Activated CD4-positive, alpha-beta T cell treated with anti-CD3 and anti-CD28 coated beads for 36 hours (primary cell): ENCODE results near the gene NCSTN. TPM values are rescaled to one million over a fixed set of nuclear protein-coding genes. Genes with fewer than 3 reads are reported as not detected.

ENCODE experiments used
- ATAC-seq: fragments of 200-7000 bp; cut with Tn5 transposase; one replicate; pipeline ENCODE4 v1.10.0; 2021; ENCODE audit warnings: mild to moderate bottlenecking, moderate library complexity
- CTCF ChIA-PET: fragments of 350-600 bp; sonication (Branson Sonifier 250); formaldehyde crosslinking; loops from one replicate; lab custom pipeline; 2021; ENCODE audit warnings: antibody characterized with exemption; lab: Charles Lee
- POLR2A ChIA-PET: fragments of 350-600 bp; sonication (Branson Sonifier 250); formaldehyde crosslinking; loops from one replicate; lab custom pipeline; 2021; ENCODE audit warnings: antibody characterized with exemption, inconsistent platforms; lab: Charles Lee
- DNase-seq: peaks from one replicate; pipeline ENCODE4 v3.0.0-alpha.2; 2020
- H3K27ac Mint-ChIP-seq: one replicate; pipeline ENCODE4 v1.8.0; 2021; ENCODE audit warnings: mixed read lengths
- H3K27me3 Mint-ChIP-seq: one replicate; pipeline ENCODE4 v1.8.0; 2021; ENCODE audit warnings: mixed read lengths
- H3K36me3 Mint-ChIP-seq: one replicate; pipeline ENCODE4 v1.8.0; 2021; ENCODE audit warnings: low read depth, mixed read lengths
- H3K4me1 Mint-ChIP-seq: one replicate; pipeline ENCODE4 v1.8.0; 2021; ENCODE audit warnings: mixed read lengths
- H3K4me3 Mint-ChIP-seq: one replicate; pipeline ENCODE4 v1.8.0; 2021; ENCODE audit warnings: mild to moderate bottlenecking, moderate library complexity, mixed read lengths
- H3K9me3 Mint-ChIP-seq: one replicate; pipeline ENCODE4 v1.8.0; 2021; ENCODE audit warnings: low read depth, mixed read lengths
- intact Hi-C, 2 experiments: fragments of 100-400 bp; cut with DNase I in 1 of 2; cut with micrococcal nuclease in 1 of 2; formaldehyde crosslinking; loops; one replicate each; pipeline versions ENCODE4 v1.14.2 to v1.15.1; 2022 to 2024; cut with DNase I, micrococcal nuclease
- total RNA-seq, 2 experiments: library from RNA; stranded (reverse); gene quantifications; one replicate each; pipeline ENCODE4 v1.2.3, GENCODE V29; 2021

Gene NCSTN
- total RNA-seq, 2 experiments from 2014 or later, result 47.0 to 51.5 TPM

DNA sequence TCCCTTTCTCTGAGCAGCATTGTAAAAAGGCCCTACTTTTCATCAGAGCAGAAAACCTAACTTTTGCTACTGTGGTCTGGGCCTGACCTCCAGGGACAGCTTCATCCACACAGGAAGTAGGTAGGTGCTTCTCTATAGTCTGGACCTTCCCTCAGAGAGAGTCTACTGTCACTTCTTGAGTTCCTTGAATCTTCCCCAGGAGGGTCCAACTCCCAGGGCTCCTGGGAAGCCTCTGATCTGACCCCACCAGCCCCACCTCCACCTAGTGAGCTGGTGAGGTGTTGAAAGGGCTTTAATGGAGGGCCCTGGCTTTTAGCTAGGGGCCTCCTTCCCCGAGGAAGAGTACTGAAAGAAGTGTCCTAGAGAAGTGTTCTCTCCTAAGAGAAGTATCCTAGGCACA is 54.5 kb downstream of the NCSTN start:
- H3K27ac Mint-ChIP-seq, result no peak overlapping the region
- CTCF ChIA-PET, result interaction anchor here (1.4 kb wide), 1 partner anchor 209 kb away, joined by 3 read pairs; no protein-coding TSS in a partner anchor
- intact Hi-C loops, result no loop called here
- POLR2A ChIA-PET, result interaction anchor here (0.7 kb wide), 1 partner anchor 227 kb away, joined by 3 read pairs; no protein-coding TSS in a partner anchor
- H3K9me3 Mint-ChIP-seq, result no peaks in the 10 kb centered on the region
- no peaks in the 10 kb centered on the region for H3K36me3 Mint-ChIP-seq
- no peak for DNase-seq
- H3K27me3 Mint-ChIP-seq, result peaks cover 15% of the 10 kb centered on the region
- ATAC-seq, result no peak
- no peak overlapping the region for H3K4me3 Mint-ChIP-seq
- no peaks in the 10 kb centered on the region for H3K4me1 Mint-ChIP-seq

DNA sequence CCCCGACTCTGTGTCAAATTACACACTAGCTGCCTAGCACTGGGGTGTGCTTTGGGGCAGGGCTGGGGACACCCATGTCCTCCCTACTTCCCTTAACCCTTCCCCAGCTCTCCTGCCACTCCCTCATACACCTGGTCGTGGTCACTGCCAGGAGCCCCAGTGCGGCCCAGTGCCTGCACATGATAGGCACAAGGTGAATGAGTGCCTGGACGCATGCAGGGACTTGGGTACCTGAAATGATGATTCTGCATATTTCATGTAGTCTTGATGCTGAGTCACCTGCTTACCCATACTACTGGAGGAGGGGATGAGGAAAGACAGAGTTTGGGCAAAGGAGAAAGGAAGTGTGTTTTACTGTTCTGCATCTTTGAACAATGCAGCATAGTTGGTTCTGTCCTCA is 55.6 kb downstream of the NCSTN start:
- Mint-ChIP-seq H3K4me1 (no peaks in the 10 kb centered on the region), H3K27ac (no peak overlapping the region), H3K36me3 (no peaks in the 10 kb centered on the region), H3K27me3 (peaks cover 15% of the 10 kb centered on the region), H3K9me3 (no peaks in the 10 kb centered on the region), H3K4me3 (no peak overlapping the region)
- POLR2A ChIA-PET, result no interaction called here
- DNase-seq, result no peak
- ATAC-seq, result no peak
- CTCF ChIA-PET, result interaction anchor here (0.7 to 1.0 kb wide), 2 partner anchors 18 to 136 kb away, joined by 3 read pairs; no protein-coding TSS in a partner anchor
- intact Hi-C loops, result no loop called here

DNA sequence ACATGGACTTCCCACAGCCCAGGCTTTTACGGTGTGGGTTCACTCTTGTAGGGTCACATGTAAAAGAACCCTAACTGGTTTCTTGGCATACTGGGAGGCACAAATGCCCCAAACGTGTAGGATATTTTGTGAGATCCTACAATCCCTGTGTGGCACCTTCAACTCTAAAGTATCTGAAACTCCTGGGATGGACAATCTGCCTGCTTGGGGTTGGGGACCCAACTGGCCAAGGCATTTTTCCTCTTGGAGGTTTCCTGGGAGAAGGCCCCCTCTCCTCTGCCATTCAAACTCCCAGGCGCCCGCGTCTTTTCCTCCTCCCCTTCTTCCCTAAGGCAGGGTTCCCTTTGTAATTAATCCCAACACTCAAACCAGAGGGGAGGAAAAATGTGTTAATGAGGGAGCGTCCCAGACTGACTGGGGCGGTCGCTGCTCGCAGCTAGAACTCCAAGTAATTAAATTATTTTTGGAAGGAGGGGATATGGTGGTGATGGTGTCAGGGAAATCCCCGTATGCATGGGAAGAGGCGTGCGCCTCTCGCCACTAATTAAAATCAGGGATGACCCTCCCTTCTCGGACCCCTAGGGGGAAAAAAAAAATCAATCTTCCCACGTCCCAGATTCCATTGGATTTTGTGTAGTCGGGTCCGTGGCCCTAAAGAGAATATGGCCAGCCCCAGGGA is 56.5 kb downstream of the NCSTN start:
- ChIA-PET POLR2A (no interaction called here), CTCF (interaction anchor here (0.6 kb wide), 1 partner anchor 63 kb away, joined by 3 read pairs; no protein-coding TSS in a partner anchor)
- Mint-ChIP-seq H3K9me3 (no peaks in the 10 kb centered on the region), H3K27ac (no peak overlapping the region), H3K4me3 (peak overlapping the region; percentile 11), H3K4me1 (no peaks in the 10 kb centered on the region), H3K36me3 (no peaks in the 10 kb centered on the region), H3K27me3 (peaks cover 15% of the 10 kb centered on the region)
- intact Hi-C loops, result no loop called here
- no peak for ATAC-seq
- no peak for DNase-seq

DNA sequence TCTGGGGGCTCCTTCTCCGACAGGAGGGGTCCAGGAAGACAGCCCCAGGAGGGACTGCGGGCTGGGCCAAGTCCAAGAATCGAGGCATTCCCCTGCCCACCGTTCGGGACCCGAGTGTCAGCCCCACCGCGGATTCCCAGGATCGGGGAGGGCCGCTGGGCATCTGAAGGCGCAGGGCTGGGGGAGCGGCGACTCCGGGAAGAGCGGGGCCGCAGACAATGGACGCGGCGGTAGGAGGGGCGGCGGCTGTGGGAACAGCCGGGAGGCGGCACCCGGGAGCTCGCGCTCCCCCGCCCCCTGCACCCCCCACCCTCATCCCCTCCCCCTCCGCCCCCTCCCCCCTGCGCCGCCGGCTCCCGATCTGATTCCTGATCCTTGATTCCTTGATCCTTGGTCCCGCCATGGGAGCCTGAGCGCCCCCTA is 57.1 kb downstream of the NCSTN start, which contains the start of gene VANGL2:
VANGL2 (plus strand) TSS at position 342 of the 423 bp plus-strand sequence. CDS start 15,274 bp downstream, outside the sequence.
- DNase-seq (peak; percentile 73), ATAC-seq (peak; percentile 51)
- POLR2A ChIA-PET, result no interaction called here
- no peaks in the 10 kb centered on the region for H3K9me3 Mint-ChIP-seq
- H3K36me3 Mint-ChIP-seq, result no peaks in the 10 kb centered on the region
- CTCF ChIA-PET, result no interaction called here
- H3K4me3 Mint-ChIP-seq, result peak within 1 kb of the TSS; percentile 34
- peaks cover 15% of the 10 kb centered on the region for H3K27me3 Mint-ChIP-seq
- no peaks in the 10 kb centered on the region for H3K4me1 Mint-ChIP-seq
- intact Hi-C loops, result no loop called here
- no peak within 1 kb of the TSS for H3K27ac Mint-ChIP-seq

DNA sequence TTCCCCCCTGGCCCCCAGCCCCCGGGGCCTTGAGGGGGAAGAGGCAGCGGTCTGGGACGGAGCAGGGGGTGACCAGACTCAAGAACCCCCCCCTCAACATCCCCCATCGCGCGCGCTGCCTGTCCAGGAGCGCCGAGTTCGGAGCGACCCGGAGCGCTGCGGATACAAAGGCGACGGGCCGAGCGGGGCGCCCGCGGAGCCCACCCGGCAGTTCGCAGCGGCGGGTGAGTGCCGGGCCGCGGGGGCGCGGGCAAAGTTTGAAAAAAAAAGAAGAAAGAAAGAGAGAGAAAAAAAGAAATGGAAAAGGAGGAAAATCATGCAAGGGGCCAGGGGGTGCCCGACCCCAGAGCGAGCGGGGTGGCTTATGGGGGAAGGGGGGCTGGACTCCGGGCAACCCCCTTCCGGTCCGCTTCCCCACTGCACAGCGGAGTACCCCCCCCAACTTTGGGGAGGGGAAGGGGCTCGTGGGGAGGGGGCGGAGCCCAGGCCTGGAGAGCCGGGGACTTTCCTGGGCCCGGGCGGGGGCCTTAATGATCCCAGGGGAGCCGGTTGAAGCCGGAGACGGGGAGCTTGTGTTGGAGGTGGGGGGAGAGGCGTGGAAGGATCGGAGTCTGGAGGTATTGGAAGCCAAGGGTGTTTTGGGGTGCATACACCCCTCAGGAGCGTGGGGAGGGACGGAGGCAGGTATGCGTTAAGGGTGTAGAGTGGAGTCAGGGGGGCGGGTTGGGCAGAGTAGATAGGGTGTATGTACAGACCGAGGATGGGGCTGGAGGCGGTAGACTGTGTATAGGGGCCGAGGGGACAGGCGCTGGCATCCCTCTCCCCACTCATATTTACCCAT is 57.7 kb downstream of the NCSTN start:
- H3K4me3 Mint-ChIP-seq, result peak overlapping the region; percentile 34
- DNase-seq (peak; percentile 13), ATAC-seq (peak; percentile 62)

DNA sequence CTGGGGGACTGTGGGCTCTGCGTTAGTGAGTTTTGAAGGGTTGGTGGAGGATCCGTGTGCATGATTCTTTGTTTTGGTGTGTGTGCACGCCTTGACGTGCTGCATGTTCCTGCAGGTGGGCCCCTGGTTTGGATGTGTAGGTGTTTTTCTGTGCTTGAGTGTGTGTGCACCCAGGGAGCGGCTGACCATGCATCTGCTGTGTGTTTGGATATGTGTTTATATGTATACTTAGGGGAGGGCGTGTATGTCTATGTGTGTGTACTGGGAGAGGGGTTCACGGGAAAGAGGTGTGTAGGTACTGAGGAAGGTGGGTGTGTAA is 58.3 kb downstream of the NCSTN start:
- no peaks in the 10 kb centered on the region for H3K4me1 Mint-ChIP-seq
- CTCF ChIA-PET, result no interaction called here
- no peak overlapping the region for H3K27ac Mint-ChIP-seq
- DNase-seq (no peak), ATAC-seq (no peak)
- H3K27me3 Mint-ChIP-seq, result peaks cover 14% of the 10 kb centered on the region
- H3K4me3 Mint-ChIP-seq, result peak overlapping the region; percentile 34
- no peaks in the 10 kb centered on the region for H3K36me3 Mint-ChIP-seq
- intact Hi-C loops, result no loop called here
- POLR2A ChIA-PET, result no interaction called here
- H3K9me3 Mint-ChIP-seq, result no peaks in the 10 kb centered on the region

More for the DNA sequence above, 57.7 kb downstream of the NCSTN start:
- CTCF ChIA-PET, result interaction anchor here (0.6 kb wide), 1 partner anchor 275 kb away, joined by 3 read pairs; no protein-coding TSS in a partner anchor
- Mint-ChIP-seq H3K4me1 (no peaks in the 10 kb centered on the region), H3K9me3 (no peaks in the 10 kb centered on the region), H3K27ac (no peak overlapping the region), H3K27me3 (peaks cover 15% of the 10 kb centered on the region), H3K36me3 (no peaks in the 10 kb centered on the region)
- POLR2A ChIA-PET, result no interaction called here
- intact Hi-C loops, result no loop called here

DNA sequence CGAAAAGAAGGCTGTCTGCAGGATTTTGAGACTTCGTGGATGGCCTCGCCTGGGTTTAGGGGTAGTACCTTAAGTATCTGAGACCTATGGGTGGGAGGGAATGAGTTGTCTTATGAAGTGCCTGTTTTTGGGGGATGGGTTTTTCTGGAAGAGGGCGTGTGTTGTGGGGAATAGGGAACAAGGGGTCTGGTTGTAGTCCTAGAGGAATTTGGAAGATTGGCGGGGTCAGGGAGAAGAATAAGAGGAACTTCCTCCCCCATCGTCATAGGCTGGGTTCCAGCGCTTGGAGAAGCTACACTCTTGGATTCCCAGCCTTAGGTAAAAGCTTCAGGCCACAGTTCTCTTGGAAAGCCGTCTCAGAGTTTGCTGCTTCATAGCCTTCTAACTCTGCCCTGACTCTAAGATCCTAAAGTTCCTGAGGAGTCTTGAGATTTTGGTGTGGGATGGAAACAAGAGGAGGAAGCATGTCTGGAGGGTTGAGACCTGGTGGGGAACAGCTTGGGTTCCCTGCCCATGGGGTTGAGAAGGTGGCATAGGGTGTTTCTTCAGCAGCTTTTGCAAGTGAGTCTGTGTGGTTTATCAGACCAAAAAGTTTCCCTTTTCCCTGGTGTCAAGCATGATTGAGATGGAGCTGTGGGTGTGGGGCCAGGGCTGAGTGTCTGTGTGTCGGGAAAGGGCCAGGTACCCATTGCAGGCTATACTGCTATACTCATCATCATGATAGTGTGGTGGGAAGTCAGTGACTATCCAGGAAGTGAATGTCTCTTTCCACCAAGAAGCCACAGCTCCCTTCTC is 59.0 kb downstream of the NCSTN start:
- DNase-seq, result no peak
- CTCF ChIA-PET, result no interaction called here
- H3K4me3 Mint-ChIP-seq, result no peak overlapping the region

DNA sequence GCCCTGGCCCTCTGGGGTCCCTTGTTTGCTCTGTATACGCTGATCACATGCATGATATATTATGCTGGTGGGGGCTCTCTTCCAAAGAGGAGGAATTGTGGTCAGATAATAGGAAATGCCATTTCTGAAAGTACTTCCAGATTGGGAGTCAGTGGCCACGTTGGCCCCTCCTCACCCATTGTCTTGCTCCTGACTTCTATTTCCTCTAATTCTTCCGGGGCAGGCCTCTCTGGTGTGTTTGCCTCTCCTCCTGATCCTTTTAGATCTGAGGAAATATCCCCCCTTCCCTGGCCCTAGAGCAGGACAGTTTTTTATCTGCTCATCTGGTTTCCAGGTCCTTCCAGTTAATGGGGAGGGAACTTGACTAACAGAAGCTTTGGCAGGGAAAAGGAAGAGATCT is 60.1 kb downstream of the NCSTN start:
- intact Hi-C loops, result no loop called here
- POLR2A ChIA-PET, result no interaction called here
- Mint-ChIP-seq H3K27ac (no peak overlapping the region), H3K4me1 (no peaks in the 10 kb centered on the region), H3K36me3 (no peaks in the 10 kb centered on the region), H3K4me3 (no peak overlapping the region), H3K9me3 (no peaks in the 10 kb centered on the region), H3K27me3 (peaks cover 14% of the 10 kb centered on the region)
- DNase-seq (no peak), ATAC-seq (no peak)
- CTCF ChIA-PET, result no interaction called here

More for the DNA sequence above, 59.0 kb downstream of the NCSTN start:
- H3K36me3 Mint-ChIP-seq, result no peaks in the 10 kb centered on the region
- no peaks in the 10 kb centered on the region for H3K4me1 Mint-ChIP-seq
- ATAC-seq, result no peak
- POLR2A ChIA-PET, result no interaction called here
- H3K9me3 Mint-ChIP-seq, result no peaks in the 10 kb centered on the region
- peaks cover 14% of the 10 kb centered on the region for H3K27me3 Mint-ChIP-seq
- H3K27ac Mint-ChIP-seq, result no peak overlapping the region
- intact Hi-C loops, result no loop called here

DNA sequence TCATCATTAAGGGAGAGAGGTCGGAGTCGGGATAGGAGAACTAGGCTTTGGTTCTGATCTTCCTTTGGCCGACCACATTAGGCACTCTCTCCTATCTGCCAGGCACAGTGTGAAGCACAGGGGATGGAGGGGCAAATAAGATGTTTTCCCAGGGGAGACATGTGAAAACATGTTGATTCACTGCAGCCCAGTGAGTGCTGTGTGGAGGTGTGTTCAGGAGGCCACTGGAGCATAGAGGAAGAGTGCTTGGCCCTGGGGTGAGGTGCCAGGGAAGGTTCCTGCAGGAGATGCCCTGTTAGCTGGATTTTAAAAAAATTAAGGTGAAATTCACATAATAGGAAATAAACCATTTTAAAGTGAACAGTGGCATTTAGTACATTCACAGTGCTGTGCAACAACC is 60.9 kb downstream of the NCSTN start:
- no peak for DNase-seq
- Mint-ChIP-seq H3K27me3 (peaks cover 11% of the 10 kb centered on the region), H3K9me3 (no peaks in the 10 kb centered on the region), H3K4me3 (no peak overlapping the region), H3K4me1 (no peaks in the 10 kb centered on the region), H3K36me3 (no peaks in the 10 kb centered on the region), H3K27ac (no peak overlapping the region)
- POLR2A ChIA-PET, result no interaction called here
- intact Hi-C loops, result no loop called here
- CTCF ChIA-PET, result no interaction called here
- ATAC-seq, result no peak

DNA sequence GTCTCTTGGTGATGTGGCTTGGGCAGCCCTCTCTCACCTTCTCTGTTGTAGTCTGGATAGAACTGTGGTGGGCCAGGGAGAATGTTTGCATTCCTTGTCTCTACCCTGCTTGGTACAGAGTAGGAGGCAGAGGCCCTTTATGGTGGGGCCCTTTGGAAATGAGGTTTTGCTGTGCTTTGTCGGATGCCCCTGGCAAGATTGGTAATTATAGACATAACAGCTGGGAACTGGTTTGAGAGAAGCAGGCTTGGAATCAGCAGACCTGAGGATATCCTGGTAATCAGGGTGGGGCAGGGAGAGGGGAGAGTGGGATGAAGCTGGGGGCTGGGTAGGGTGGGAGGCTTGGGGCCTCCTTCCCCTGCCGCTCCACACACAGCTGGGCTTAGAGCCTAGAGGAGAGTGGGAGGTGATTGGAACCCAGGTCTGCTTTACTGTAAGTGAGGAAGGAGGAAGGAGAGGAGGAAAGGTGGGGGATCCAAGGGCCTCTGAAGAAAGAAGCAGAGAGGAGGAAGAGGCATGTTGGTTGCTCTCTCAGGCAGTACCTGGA is 62.2 kb downstream of the NCSTN start:
- Mint-ChIP-seq H3K36me3 (no peaks in the 10 kb centered on the region), H3K4me3 (no peak overlapping the region), H3K4me1 (no peaks in the 10 kb centered on the region), H3K9me3 (no peaks in the 10 kb centered on the region), H3K27me3 (peaks cover 11% of the 10 kb centered on the region), H3K27ac (no peak overlapping the region)
- intact Hi-C loops, result no loop called here
- ATAC-seq (no peak), DNase-seq (no peak)
- POLR2A ChIA-PET, result no interaction called here
- CTCF ChIA-PET, result no interaction called here
